Stimulated activated CD8-positive, alpha-beta memory T cell treated with anti-CD3 and anti-CD28 coated beads, Interleukin-12 subunit alpha, Interleukin-12 subunit beta, amount 100 ng/mL, for 1 hour (primary cell): Measurements from ENCODE around the gene DPM1.
A peak's percentile ranks its signal among the peaks of the same experiment; 100 is the strongest.

Experiments used
- DNase-seq: peaks from one replicate; pipeline ENCODE4 v3.0.0-alpha.2; 2020; ENCODE audit warnings: low read depth

DPM1 gene

DNA sequence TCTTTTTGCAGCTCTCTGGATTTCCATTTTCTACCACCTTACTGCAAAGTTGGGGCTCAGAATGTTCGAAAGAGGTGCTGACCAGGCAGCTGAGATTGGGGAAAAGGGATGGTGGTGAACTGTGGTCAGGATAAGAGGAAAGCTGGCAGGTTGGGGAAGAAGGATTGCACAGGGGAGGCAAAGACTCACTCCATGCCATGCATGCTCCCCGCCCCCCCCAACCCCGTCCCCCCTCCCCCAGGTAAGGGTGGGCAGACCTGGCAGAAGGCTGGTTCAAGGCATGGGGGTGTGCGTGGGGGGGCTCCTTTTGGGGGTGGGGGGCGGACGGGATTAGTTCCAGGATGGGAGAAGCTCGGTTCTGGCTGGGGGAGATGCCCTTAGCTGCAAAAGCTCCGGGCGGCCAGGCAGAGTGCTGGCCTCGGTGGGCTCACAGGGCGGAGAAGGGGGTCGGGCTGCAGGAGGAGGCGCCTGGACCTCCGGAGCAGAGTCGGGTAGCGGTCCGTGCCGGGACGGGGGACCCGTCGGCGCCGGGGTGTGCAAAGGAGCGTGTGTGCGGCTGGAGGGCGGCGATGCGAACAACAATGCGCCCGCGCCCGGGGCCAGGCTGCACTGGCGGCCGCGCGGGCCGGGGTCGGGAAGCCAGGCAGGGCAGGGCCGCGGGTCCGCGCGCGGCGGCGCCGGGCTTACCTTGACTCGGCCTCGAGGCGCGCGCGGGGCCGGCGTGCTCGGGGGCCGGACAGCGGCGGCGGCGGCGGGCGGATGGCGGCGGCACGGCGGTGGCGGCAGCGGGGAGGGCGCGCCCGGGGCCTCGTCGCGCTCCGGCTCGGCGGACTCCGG is 28.0 kb downstream of the DPM1 start:
- no peak for DNase-seq

DNA sequence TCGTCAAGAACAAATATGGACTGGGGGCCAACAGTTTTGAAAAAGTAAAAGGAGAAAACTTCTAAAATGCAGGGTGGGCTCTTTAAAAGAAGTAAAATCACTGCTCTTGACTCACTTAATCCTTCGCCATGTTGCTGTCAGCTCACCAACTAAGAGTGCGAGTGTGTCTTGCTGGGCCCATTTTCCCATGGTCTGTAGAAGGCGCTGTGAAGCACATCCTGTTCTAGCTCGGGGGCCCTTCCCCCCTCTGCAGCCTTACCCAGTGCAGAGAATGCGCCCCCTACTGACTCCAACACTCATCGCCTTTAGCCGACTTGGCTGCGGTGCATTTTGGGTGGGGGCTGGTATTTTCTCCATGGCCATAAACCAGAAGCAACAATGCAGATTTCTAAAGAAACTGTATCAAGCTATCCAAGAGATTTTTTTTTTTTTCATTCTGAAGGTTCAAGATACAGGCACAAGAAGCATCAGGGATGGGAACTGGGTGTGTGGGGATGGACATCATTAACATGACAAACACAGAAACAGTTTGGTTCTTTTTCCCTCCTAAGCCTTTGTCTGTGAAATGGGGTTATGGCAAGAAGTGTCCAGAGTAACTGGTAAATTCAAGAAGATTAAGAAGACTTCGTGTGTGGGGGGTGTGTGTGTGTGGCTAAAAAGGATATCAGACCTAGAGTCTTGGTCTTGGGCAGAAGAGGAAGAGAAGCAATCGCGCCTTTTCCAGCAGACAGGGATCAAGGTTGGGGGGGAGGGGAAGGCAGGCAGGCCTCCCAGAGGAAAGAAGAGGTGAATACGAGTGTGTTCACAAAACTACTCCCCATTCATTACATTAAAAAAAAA is 28.8 kb downstream of the DPM1 start:
- peak; percentile 82 for DNase-seq

DNA sequence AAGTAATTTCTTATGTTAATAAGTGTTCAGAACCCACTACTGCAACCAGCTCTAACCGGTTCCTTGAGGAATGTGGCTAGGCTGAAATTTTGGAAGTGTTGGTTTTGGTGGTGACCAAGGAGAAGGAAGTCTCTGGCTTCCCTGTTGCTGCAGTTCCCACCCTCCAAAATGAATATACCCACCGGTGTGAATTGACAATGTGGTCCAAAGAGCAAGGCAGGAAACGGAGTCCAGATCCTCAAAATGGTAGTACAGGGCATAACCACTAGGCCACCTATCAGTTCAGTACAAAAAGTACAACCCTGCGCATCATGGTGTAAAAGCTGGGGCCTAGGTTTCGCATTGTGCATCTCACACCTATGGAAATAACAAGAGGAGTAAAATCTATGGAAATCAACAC is 29.9 kb downstream of the DPM1 start:
- no peak for DNase-seq

DNA sequence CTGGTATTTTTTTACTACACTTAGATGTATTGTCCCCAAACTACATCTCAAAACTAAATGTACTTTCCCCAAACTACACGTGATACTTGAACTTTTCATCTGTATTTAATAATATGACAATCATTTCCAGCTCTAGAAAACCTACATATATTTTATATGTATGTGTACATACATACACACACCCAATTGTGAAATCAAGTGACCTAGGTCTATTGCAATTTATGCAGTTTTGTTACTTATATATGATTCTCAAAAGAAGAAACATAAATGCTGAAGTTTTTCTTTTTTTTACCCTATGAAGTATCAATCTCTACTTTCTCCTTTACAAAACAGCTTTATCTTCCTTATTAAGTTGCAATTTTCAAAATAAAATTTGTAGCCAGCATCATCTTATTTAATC is 31.8 kb downstream of the DPM1 start:
- DNase-seq, result no peak

DNA sequence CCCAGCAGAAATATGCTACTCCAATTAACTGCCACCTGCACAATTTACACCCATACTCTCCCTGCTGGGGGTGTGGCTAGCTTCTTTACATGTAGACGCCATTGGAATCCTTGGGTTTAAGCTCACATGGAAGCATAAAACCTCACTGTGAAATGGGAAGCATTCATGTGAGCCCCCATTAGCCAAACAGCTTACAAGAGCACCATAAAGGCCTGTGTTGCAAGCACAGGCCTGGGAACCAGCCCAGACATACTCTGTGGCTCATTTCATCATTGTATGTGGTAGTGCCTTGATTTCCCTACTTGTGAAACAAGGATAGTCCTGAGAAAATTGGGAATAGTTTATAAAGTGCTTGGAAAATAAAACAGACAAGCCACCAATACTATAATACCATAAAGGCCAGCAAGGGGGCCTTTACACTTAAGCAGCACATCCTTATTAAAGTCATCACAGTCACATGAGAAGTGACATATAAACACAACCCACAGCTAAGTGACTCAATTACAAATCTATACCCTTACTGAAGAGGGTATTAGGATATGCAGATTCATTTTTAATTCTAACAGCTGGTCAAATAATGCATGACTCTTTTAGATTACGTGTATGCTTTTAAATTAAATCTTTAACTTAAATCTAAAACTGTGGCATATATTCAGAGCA is 33.9 kb downstream of the DPM1 start:
- DNase-seq, result no peak

DNA sequence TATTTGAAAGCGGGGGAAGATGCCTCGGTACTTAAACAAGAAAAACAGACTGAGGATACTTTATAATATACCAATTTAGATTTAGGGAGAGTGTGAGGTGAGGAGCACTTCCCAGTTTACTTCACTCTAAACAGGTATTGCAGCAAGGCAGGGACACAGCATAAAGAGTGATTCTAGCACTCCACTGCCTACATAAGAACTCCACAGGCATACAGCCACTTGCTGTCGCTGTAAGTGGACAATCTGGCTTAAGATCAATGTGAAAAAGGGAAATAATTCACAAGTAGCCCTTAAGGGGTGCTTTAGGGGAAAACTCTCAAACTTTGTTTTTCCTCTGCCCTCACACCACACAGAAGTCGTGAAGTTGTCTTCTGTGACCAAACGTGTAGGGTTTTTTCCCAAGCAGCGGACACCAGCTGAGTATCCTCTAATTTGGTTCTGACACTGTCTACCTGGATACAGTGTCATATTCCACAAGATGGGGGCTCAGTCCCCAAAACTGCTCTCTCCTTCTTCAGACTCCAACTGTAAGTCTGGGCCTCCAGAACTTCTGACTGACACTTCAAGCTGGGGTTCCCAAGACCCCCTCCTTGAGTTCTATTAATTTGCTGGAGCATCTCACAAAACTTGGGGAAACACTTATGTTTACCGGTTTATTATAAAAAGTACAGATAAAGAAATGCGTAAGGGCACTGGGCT is 36.4 kb downstream of the DPM1 start:
- no peak for DNase-seq

DNA sequence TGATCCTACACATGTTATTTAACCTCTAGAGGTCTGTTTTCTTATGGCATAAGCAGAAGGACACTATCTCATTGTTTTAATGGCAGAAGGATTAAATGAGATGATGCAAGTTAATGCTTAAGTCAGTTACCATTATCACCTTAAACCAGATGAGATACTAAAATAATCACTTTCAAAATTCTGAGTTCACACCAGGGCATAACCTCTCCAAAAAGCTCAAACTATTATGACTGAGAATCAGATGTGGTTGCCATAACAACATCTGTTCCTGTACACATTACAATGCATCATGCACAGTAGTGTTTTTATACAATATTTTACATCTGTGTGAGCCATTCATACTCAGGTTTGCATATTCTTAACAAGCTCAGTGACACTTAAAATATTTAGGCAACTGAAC is 37.3 kb downstream of the DPM1 start:
- DNase-seq, result no peak

DNA sequence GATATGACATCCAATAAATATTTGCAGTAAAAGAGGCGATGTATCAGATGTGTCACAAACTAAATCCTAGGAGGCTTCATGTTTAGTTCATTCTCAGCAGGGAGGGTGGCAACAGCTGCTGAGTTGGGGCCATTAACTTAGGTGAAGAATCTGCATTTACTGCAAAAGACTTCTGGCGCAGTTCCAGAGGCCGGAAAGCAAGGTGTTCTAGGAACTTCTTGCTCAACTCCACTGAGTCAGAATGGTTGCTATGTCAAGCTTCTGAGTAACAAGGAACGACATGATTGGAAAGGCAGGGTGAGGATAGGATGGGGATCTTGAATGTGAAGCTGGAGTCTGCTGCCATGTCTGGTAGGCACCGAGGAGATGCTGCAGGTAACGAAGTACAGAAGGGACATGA is 38.8 kb downstream of the DPM1 start:
- no peak for DNase-seq

DNA sequence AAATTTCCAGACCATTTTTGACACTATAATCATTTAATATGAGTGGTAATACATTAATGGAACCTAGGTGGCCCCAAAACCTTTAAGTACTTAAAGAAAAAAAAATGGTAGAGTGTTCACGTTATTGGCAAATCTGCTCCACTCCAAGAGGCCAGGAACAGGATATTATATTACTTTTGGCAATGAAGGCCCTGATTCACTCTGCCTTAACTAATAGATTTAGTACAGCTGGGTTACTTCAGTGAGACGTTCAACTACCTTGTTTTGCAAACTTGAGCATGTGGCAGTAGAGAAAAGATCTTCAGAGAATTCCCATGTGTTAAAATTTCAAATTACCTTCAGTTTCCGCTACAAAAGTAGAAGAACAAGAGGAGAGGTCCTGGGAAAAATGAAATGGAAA is 39.9 kb downstream of the DPM1 start:
- no peak for DNase-seq

DNA sequence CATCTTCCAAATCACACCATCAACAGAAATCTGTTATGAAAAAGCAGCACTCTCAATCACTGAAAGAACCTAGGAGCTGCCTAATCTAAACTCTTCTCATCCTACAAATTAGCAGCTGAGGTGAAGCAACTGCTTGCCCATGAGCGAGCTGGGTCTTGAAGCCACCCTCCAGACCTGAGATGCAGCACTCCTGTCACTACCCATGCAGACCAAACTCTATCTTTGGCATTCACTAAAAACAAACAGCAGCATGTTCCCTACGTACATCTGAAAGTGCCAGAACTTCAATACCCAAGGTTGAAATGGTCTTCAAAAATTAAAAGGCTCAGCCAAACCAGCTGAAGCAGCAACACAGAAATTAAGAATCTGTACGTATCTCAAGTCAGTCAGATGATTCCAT is 41.4 kb downstream of the DPM1 start:
- no peak for DNase-seq

DNA sequence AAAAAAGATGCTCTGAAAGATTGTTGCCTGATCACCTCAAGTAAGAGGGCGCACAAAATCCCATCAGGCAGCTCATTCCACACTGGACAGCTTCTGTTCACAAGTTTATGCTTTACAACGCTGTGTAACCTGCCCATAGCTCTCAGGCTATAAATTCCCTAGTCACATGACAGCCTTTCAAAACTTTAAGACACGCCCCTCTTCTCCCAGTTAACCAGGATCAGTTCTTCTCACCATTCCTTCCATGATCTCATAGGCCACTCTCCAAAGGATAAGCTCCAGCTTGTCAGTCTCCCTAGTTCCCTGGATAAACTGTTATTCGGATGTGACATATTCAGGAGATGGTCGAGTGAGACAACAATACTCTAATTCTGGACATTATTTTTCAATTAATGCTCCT is 42.1 kb downstream of the DPM1 start:
- DNase-seq, result no peak

DNA sequence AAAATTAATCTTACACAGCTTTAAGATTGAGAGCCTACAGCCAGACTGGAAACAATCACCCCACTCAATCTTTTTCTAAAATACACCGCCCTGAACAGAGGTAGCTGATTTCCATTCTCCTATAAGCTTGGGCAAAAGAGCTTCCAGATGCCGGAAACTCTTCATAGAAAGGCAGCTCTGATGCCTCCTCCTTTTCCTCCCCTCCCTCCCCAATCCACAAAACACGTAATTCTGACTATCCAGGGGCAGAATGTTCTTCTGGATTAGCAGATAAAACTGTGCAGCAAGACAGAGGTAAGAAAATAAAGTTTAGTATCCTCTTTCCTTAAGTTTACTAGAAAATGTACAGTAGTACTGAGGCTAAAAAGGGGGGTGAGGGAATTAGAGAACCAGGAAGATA is 42.9 kb downstream of the DPM1 start:
- no peak for DNase-seq

DNA sequence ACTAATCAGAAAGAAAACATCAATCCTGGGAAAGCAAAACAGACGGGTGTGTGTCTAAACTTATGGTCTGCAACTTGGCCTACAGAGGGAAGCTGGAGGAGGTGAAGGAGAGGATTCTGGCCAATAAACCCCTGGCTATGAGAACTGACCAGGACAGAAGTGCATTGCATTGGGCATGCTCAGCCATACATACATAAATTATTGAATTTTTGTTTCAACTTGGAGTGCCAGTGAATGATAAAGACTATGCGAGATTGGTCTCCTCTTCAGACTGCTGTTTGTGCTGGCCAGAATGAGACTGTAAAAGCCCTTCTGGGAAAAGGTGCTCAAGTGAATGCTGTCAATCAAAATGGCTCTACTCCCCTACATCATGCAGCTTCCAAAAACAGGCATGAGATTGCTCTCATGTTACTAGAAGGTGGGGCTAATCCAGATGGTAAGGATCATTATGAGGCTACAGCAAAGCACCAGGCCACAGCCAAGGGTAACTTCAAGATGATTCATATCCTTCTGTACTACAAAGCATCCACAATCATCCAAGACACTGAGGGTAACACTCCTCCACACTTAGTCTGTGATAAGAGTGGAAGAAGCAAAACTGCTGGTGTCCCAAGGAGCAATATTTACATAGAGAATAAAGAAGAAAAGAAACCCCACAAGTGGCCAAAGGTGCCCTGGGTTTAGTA is 44.5 kb downstream of the DPM1 start:
- no peak for DNase-seq

DNA sequence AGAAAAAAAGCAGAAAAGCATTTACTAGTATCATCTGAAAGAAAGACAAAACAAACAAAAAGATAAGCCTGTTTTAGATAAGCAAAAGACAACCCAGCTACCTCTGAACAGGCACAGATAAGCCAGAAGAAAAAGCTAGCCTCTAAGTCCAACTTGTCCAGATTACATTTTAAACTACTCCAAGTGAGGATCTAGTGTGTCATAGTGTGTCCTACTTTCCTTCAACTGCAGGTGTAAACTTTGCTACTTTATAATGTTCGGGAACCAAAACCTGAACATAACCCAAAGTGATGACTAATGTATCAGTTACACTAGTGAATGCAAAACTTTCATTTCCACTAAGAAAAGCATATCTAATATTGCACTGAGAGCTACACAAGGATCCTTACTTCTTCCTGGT is 46.6 kb downstream of the DPM1 start:
- DNase-seq, result no peak

DNA sequence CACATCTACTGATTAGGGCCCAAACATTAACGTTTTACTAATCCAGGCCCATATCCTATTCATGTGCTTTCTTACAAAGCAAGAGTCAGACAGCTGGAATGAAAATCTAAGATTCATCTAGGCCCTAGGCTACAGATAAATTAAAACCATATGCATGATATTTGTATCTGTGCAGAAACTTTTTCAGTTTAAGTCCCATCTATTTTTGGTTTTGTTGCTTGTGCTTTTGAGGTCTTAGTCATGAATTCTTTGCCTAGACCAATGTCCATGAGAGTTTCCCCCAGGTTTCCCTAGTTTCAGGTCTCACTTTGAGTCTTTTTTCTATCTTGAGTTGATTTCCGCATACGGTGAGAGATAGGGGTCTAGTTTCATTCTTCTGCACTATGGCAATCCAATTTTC is 47.3 kb downstream of the DPM1 start:
- no peak for DNase-seq

DNA sequence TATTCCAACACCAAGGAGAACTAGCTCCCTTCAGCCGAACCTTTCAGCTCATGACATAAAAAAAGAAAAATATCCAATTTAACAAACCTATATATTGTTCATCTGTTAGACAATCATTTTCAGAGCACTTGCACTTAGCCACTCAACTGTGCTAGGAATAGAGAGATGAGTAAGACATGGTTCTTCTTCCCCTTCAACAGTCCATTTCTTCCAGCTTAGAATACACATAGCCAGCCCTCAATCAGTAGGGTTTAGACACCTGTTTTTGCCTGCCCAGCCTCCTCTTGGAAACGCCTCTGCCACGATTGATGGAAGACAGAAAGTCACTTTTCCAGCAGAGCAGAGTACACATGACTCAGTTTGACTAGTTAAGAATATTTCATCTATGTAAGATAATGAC is 48.9 kb downstream of the DPM1 start:
- no peak for DNase-seq

DNA sequence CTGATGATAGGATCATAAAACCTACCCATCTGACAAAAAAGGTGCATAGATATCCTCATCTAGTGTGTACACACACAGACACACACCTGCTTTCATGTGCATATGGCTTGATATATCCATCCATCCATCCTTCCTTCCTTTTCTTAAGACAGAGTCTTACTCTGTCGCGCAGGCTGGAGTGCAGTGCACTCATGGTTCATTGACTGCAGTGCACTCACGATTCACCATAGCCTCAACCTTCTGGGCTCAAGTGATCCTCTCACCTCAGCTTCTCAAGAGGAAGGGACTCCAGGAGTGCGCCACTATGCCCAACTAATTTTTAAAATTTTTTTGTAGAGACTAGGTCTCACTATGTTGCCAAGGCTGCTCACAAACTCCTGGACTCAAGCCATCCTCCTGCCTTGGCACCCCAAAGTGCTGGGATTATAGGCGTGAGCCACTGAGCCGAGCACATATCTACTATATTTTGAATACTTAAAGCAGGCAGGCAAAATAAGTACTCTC is 54.2 kb downstream of the DPM1 start:
- no peak for DNase-seq

DNA sequence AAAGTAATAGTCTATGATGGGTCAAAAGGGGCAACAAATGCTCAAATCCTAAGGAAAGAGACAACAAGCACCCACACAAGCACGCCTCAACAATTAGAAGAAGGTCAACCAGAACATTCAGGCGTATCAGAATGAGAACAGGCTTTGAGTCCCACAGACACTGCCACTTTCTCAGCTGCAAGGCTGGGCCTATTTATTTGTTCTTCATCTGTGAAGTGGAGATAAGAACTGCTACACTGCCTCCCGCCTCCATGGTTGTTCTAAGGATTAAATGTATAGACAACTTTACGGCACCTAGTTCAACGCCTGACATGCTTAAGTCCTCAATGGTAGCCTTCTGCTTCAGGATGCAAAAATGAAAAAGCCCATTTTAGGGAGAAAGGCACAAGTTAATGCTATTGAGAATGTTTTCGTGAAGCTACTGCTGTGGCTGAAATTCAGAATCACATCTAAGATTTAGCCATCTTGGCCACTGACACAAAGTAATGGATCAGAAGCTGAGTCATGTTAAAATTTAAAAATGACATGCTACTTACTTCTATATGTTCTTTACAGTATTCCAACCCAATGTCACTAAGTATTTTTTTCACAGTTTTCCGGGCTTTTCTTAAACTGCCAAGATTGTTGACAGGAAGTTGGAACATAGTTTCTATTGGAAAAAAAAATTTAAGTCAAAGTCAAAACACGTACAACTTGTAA is 54.8 kb downstream of the DPM1 start:
- no peak for DNase-seq

DNA sequence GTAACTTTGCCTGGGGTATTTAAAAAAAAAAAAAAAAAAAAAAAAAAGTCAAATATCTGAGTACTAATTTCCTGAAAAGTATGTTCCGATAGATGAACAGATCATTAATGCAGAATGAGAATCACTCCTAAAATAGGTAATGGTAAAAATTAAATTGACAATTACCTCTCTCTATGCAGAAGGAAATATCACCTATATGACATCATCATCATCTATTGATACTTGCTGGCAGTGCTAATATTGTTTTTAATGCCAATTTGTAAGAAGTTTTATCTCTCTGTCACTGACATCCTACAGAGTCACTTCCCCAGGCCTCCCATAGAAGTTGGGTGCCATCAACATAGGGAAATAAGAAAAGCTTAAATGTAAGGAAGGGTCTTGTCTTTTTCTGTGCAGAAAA is 57.0 kb downstream of the DPM1 start:
- no peak for DNase-seq

DNA sequence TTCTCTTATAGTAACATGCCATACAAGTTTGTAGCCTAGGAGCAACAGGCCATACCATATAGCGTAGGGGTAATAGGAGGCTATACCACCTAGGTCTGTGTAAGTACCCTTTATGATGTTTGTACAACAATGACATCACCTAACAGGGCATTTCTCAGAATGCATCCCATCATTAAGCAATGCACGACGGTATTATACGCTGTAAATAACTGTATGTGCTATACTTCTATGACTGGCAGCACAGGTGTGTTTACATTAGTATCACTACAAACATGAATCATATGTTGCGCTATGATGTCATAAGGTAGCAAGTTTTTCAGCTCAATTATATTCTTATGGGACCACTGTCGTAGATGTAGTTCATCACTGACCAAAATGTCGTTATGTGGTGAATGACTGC is 58.1 kb downstream of the DPM1 start:
- no peak for DNase-seq

DNA sequence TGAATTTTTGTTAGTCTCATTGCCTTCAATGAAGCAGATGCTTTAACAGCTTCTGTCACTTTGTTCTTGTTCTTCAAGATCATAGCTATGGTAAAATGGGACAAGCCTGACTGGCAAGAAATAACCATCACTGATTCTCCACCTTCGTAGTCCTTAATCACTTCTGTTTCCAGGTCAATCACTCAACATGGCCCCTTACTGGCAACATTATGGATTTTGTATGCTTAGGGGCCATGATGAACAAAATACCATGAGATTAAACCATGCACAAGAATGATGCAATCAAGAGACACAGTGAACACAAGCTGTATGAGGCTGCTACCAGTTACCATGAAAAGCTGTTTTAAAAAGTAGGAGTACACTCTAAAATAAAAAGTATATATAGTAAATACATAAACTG is 59.9 kb downstream of the DPM1 start:
- DNase-seq, result no peak
